GM21576 (cell line): ENCODE measurements around the gene JAGN1.
"Not testable (repeated sequence)": the region's sequence is repeated elsewhere in the genome, so short reads cannot be mapped to it uniquely, and the experiment has no call there.

ENCODE experiments used
- ATAC-seq: cut with Tn5 transposase; IDR thresholded peaks from one replicate; pipeline ENCODE4 v1.9.1; 2021; ENCODE audit warnings: mild to moderate bottlenecking, moderate library complexity; ENCODE audit not compliant: unreplicated experiment

JAGN1 gene

DNA sequence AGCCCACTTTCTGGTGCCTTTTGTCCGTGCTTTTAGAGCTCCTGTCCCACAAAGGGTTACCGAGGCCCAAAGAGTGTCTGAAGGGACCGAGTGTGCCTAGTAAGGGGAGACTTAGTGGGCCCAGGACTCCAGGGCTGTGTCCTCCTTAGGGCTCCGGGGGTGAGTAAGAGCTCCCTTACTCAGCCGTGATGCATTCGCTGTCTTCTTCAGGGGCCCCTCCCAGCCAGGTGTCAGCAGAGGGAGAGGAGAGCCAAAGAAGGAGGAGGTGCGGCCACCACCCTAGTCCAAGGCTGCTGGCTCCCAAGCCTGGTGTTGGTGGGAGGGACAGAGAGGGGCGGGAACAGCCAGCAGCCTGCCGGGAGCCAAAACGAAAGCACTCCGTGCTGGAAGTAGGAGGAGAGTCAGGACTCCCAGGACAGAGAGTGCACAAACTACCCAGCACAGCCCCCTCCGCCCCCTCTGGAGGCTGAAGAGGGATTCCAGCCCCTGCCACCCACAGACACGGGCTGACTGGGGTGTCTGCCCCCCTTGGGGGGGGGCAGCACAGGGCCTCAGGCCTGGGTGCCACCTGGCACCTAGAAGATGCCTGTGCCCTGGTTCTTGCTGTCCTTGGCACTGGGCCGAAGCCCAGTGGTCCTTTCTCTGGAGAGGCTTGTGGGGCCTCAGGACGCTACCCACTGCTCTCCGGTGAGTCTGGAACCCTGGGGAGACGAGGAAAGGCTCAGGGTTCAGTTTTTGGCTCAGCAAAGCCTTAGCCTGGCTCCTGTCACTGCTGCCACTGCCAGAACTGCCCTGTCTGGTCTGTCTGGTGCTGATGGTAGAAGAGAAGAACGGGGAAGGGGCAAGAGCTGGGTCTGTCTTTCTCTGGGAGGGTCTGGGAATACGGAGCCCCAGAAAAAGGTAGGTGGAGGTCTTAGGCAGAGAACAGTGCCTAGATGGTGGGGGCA, 26.6 kb downstream of the JAGN1 start, which contains the start of gene IL17RC:
IL17RC (plus strand) TSS at position 365 of the 947 bp plus-strand sequence; CDS start at position 583, 218 bp downstream.
- no peak for ATAC-seq

DNA sequence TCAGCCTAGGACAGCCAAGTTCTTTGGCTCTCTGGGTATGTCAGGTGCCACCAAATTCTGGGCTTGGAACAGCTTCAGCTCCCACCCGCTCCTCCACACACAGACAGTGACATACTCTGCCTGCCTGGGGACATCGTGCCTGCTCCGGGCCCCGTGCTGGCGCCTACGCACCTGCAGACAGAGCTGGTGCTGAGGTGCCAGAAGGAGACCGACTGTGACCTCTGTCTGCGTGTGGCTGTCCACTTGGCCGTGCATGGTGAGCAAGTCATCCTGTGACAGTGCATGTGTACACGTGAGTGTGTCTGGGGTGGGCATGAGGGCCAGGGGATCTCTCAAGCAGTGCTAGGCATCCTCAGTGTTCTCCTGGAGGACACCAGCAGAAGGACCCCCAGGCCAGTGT, 27.4 kb downstream of the JAGN1 start:
- no peak for ATAC-seq

DNA sequence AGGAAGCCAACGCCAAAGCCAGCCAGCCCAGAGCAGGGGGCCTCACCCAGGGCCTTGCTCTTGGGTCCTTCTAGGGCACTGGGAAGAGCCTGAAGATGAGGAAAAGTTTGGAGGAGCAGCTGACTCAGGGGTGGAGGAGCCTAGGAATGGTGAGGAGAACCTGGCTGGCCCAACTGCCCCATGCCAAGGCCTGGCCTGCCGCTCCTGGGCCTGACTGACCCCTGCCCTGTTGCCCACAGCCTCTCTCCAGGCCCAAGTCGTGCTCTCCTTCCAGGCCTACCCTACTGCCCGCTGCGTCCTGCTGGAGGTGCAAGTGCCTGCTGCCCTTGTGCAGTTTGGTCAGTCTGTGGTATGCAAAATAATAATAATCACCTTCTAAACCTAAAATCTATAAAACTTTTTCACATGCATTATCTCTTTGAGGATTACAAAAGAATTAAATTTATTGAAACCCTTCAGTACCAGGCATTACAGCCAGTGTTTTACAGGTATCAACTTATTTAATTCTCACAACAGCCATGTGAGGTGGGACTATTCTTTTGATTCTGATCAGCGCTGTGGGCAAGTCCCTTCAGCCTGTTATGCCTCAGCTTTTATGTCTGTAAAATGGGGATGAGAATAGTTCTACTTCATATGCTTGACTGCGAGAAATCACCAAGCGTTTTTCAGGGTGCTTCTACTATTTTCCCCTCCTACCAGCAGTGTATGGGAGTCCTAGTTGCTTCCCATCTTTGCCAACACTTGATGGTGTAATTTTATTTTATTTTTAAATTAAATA, 28.0 kb downstream of the JAGN1 start:
- no peak for ATAC-seq

DNA sequence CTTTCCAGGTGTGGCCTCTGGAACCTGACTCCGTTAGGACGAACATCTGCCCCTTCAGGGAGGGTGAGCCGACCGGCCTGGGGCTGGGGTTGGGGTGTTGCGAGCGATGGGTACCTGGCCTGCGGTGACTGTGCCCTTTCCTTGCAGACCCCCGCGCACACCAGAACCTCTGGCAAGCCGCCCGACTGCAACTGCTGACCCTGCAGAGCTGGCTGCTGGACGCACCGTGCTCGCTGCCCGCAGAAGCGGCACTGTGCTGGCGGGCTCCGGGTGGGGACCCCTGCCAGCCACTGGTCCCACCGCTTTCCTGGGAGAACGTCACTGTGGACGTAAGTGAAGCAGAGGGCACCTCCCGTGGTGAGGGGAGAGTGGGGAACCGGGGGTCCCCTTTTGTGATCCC, 37.7 kb downstream of the JAGN1 start:
- ATAC-seq: no peak

DNA sequence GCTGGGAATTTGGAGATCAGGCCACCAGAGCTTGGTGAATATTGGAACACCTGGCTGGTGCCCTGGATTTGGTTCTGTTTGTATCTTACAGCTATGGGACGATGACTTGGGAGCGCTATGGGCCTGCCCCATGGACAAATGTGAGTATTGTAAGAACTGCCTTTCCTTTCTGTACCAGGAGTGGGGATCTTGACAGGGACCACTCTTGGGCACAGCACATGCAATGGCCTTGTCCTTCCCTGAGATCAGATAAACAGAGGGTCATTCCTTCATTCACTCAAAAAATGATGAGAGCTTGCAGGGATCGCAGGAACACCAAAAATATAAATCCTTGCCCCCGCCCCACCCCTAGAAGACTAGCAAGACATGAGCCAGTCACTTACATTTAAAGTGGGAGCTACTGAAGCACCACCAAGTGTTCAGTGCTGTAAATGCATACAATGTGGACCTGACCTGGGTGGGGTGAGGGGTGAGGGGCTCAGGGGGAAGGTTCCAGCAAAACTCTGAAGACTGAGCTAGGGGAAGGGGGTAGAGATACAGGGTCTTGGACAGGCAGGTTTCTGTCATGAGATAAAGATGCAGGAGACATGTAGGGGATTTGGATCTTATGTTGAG, 40.5 kb downstream of the JAGN1 start:
- no peak for ATAC-seq

DNA sequence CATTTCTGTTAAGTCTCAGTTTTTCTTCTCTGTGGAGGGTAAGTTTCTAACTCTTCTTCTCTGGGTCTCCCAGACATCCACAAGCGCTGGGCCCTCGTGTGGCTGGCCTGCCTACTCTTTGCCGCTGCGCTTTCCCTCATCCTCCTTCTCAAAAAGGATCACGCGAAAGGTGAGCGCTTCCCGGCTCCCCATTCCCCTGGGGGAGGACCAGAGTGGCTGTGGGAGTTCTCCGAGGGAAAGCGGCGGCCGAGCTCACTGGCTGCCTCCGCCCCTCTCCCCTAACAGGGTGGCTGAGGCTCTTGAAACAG, 42.1 kb downstream of the JAGN1 start:
- ATAC-seq: no peak

DNA sequence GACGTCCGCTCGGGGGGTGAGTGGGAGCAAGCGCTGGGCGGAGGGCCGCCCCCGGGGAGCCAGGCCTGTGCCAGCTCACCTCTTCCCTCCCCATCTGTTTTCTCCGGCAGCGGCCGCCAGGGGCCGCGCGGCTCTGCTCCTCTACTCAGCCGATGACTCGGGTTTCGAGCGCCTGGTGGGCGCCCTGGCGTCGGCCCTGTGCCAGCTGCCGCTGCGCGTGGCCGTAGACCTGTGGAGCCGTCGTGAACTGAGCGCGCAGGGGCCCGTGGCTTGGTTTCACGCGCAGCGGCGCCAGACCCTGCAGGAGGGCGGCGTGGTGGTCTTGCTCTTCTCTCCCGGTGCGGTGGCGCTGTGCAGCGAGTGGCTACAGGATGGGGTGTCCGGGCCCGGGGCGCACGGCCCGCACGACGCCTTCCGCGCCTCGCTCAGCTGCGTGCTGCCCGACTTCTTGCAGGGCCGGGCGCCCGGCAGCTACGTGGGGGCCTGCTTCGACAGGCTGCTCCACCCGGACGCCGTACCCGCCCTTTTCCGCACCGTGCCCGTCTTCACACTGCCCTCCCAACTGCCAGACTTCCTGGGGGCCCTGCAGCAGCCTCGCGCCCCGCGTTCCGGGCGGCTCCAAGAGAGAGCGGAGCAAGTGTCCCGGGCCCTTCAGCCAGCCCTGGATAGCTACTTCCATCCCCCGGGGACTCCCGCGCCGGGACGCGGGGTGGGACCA, 42.6 kb downstream of the JAGN1 start:
- peak; percentile 71 for ATAC-seq

DNA sequence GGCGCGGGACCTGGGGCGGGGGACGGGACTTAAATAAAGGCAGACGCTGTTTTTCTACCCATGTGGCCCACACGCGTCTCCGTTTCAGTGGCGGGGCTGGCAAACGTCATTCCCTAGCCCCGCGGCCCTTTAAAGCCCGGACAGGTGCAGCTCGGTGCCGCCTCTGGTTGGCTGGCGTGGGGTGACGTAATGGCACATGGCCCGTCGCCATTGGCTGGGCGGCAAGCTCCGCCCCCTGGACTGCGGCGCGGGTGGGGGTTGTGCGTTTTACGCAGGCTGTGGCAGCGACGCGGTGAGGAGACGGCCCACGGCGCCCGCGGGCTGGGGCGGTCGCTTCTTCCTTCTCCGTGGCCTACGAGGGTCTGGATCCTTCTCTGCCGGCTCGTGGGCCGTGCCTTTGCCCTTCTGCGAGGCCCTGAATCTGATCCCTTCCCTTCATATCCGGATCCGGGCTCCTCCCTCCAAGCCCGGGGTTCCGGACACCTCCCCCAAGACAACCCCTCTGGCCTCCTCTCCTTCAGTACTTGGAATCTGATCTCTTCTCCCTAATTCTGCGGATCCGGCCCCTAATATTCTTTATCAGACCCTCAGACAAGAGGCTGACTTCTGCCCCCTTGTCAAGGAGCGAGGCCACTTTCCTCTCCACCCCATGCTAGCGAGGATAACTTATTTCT, 43.3 kb downstream of the JAGN1 start, which contains the start of gene CRELD1:
CRELD1 (plus strand) TSS at position 274 of the 674 bp plus-strand sequence. CDS start 605 bp downstream, outside the sequence.
- peak; percentile 92 for ATAC-seq

DNA sequence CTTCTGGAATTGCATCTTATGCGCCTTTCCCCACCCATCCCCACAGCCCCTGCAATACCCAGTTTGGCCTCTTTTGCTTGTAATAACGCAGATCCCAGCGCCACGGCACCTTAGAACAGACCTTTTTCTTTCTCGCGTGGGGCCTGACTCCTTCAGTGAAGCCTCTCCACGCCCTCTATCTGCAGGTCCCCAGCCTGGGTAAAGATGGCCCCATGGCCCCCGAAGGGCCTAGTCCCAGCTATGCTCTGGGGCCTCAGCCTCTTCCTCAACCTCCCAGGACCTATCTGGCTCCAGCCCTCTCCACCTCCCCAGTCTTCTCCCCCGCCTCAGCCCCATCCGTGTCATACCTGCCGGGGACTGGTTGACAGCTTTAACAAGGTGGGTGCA, 43.8 kb downstream of the JAGN1 start:
- no peak for ATAC-seq

DNA sequence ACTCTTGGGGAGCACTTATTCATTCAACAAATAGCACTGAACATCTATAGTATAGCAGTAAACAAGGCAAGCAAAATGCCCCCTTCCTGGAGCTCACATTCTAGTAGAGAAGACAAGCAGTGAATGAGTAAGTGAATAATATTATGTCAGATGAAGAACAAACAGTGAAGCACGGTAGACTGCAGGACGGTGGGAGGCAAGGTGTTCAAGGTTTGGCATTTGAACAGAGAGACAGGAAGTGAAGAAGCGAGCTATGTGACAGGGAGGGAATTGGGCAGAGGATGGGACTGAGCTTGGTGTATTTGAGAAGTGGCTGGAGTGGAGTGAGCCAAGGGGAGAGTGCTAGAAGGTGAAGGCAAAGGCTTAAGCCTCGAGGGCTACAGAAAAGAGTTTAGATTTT, 44.6 kb downstream of the JAGN1 start:
- ATAC-seq: no peak

DNA sequence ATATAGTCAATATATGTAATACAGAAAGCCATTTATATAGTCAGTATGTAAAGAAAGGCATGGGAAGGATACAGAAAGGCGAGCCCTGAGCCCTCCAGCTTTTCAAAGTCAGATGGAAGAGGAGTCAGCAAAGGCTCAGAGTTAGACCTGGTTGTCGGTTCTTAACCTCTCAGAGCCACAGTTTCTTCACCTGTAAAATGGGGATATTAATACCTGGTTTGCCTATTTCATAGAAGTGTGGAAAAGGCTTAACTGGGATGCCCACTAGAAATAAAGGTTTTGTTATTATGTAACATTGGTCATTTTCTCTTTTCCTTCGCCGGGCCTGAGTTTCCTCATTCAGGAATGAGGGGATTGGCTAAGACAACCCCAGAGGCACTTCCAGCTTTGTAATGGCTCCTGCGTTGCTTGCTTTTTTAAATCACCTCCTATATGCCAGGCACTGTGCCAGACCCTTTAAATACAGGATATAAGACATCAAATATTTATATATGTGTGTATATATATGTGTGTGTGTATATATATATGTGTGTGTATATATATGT, 45.6 kb downstream of the JAGN1 start:
- no peak for ATAC-seq

DNA sequence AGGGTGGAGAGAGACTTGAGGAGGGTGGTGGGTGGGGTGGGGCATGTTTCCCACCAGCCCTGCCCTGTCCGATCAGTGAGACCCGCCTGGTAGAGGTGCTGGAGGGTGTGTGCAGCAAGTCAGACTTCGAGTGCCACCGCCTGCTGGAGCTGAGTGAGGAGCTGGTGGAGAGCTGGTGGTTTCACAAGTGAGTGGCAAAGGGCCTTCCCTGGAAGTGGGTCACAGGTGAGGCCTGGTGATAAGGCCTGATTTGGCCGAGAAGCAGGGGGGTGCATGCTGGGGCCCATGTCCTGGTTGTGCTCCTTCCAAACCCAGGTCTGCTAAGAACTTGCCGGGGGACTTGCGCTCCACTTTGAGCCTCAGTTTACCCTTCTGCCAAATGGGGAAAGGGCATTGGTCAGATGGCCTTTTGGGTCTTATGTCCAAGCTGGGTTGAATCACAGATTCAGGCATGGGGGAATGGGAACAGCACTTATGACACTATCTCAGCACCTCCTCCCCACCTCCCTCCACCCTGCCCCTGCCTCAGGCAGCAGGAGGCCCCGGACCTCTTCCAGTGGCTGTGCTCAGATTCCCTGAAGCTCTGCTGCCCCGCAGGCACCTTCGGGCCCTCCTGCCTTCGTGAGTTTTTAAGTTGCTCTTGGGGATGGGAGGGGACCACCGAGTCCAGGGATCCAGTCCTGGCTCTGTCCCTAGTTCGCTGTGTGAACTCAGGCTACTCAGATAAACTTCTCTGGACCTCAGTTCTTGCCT, 47.3 kb downstream of the JAGN1 start:
- ATAC-seq: no peak

DNA sequence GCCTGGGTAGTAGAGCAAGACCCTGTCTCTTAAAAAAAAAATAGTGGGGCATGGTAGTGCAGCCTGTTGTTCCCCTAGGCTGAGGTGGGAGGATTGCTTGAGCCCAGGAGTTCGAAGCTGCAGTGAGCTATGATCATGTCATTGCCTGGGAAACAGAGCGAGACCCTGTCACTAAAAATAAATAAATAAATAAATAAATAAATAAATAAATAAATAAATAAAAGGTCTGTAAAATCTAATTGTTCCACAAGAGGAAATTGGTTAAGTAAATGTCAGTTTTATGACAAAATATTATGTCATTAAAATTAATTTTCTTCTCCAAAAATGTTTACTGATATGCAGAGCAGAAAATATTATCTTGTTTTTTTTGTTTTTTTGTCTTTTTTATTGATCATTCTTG, 48.6 kb downstream of the JAGN1 start:
- ATAC-seq: no peak

DNA sequence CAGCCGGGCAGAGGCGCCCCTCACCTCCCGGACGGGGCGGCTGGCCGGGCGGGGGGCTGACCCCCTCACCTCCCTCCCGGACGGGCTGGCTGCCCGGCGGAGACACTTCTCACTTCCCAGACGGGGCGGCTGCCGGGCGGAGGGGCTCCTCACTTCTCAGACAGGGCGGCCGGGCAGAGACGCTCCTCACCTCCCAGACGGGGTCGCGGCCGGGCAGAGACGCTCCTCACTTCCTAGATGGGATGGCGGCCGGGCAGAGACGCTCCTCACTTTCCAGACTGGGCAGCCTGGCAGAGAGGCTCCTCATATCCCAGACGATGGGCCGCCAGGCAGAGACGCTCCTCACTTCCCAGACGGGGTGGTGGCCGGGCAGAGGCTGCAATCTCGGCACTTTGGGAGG, 49.5 kb downstream of the JAGN1 start:
- not testable (repeated sequence) for ATAC-seq

DNA sequence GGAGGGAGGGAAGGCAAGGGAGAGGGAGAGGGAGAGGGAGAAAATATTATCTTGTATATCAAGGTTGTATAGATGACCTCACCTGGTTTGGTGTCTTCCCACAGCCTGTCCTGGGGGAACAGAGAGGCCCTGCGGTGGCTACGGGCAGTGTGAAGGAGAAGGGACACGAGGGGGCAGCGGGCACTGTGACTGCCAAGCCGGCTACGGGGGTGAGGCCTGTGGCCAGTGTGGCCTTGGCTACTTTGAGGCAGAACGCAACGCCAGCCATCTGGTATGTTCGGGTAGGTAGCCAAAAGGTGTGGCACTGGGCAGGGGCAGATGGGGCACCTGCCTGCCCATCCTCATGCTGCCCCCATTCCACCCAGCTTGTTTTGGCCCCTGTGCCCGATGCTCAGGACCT, 50.3 kb downstream of the JAGN1 start:
- ATAC-seq: no peak

DNA sequence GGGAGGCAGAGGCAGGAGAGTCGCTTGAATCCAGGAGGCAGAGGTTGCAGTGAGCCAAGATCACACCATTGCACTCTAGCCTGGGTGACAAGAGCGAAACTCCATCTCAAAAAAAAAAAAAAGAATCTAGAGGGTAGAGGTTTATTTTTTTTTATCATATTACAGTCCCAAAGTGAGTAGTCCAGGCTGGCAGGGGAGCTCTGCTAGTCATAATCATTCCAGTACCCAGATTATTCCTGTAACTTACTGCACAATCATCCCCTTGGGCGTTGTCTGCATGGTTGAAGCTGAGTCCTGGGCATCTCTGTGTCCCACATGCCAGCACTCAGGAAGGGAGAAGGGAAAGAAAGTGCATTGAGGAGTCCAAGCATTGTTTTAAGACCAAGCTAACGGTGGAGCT, 51.8 kb downstream of the JAGN1 start:
- ATAC-seq: no peak

DNA sequence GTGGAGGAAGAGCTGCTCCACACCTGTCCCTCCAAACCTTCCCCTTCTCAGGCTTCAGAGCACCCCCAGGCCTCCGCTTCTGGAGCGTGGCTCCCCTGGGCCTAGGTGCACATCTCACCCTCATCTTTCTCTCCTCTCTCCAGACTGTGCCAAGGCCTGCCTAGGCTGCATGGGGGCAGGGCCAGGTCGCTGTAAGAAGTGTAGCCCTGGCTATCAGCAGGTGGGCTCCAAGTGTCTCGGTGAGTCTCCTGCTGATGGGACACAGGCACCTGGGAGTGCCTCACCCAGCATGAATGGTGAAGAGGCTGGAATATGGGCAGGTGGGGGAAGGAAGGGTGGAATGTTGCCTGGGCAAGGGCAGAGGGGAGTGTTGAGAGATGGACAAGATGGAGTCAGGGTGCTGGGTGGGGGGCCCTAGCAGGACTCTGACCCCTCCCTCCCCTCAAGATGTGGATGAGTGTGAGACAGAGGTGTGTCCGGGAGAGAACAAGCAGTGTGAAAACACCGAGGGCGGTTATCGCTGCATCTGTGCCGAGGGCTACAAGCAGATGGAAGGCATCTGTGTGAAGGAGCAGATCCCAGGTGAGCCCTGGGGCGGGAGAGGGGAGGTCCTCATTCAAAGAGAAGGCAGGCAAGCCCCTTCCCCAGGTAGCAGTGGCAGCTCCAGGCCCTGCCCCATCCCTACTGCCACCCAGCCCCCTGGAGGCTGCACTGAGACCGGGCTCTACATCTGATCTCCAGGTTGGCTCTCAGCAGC, 52.7 kb downstream of the JAGN1 start:
- ATAC-seq: no peak
